OCI-M1 (cell line): ENCODE results near the gene TMEM254.
"Not testable (repeated sequence)": the region's sequence is repeated elsewhere in the genome, so short reads cannot be mapped to it uniquely, and the experiment has no call there.

Experiments used
- DNase-seq: peaks from one replicate; lab custom pipeline; 2025; lab: John Stamatoyannopoulos, UW

Gene TMEM254

DNA sequence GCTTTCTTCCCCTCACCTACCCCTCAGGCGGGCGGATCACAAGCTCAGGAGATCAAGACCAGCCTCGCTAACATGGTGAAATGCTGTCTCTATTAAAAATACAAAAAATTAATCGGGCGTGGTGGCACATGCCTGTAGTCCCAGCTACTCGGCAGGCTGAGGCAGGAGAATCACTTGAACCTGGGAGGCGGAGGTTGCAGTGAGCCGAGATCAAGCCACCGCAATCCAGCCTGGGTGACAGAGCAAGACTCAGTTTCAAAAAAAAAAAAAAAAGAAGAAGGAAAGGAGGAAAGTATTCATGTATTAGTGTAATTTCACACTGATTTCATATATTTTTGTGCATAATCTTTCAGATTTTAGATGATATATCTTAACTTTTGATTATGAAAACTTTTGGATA lies 55.2 kb downstream of the TMEM254 start:
- DNase-seq: not testable (repeated sequence)

DNA sequence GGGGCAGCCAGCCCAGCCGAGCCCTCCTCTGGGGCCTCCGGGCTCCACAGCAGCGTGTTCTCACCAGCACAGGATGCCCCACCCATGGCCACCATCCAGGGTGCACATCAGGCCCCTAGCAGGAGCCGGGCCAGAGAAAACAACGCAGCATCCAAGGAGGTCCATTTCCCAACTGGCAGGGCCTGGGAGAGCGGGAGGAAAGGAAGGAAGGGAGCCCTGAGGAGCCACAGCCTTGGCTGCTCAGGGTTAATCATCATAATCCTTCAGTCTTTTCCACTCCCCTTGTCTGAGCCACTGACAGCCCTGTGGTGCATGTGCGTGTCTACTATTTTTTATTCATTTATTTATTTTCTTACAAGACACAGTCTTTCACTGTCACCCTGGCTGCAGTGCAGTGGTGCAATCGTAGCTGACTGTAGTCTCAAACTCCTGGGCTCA lies 57.7 kb downstream of the TMEM254 start:
- no peak for DNase-seq

DNA sequence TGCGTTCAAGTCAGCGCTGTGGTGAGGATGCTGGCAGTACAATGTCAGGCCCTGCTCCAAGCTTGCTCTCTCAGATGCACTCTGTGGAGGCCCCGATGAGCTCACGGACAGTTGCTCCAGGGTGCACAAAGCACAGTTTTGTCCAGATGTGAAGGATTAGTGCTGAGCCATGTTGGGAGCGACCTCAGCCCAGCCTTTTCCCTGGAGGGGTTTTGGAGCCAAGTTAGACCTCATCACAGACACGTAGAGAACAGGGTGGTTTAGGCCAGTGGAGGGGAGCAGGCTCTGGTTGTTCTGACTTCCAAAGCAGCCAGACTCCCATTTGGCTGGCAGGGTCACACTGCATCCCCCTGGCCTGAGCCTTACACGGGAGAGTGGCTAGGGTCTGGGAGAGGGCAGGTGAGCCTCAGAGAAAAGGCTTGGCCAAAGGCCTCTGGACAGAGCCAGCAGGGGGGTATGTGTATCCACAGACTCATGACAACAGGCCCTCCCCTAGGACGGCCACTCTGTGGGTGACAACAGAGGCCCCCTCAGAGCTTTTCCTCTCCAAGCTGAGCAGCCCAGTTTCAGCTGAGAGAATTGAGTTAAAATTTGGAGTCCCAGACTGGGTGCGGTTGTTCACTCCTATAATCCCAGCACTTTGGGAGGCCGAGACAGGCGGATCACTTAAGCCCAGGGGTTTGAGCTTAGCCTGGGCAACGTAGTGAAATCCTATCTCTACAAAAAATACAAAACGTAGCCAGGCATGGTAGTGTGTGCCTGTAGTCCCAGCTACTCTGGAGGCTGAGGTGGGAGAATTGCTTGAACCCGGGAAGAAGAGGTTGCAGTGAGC lies 58.8 kb downstream of the TMEM254 start:
- DNase-seq: no peak

DNA sequence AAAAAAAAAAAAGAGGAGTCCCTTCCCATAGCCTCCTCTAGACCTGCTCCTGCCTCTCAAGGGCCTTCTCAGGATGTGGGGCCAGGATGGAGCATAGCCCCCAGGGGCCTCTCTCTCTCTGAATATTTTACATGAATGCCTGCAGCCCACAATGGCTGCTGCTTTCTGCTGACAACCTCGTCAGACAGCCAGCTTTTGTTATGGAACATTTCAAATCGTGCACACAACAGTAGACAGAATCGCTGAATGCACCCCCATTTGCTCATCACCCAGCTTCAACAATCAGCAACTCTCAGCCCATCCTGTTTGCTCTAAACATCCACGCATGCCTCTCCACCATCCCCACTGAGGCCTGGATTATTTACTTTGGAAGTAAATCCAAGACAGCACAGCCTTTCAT lies 59.5 kb downstream of the TMEM254 start:
- DNase-seq: no peak

DNA sequence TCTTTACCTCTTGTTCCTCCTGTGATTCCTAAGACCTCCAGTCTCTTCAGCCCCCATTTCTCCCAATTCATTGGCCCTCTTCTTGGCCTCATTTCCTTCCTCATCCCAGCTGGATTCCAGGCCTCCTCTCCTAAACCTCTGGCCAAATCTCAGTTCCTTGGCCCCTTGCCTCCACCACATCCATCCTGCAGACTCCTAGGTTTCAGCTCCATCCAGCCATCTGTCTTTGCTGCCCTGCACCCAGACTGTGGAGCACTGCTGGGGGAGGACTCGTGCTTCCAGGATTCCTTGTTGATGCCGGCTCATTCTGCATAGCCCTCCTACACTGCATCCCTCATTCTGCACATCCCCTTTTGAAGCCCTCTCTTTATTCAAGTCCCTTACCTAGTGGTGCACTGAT lies 60.8 kb downstream of the TMEM254 start:
- no peak for DNase-seq

DNA sequence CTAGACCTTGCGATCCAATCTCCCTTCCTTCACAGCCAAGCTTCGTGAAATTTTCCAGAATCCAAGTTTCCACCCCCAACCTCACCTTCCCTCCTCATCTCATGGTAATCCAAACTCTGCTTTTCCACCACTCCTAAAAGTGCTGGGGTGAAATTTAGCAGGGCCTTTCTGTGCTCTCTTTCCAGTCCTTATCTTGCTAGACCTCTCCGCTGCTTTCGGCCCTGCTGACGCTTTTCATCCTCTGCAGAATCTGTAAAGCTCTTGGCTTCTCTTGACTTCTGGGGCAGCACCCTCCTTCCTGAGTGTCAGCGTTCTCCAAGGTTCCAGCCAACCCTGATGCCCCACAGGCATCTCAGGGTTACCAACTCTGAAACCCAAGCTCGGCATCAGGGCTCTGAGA lies 61.8 kb downstream of the TMEM254 start:
- DNase-seq: no peak

DNA sequence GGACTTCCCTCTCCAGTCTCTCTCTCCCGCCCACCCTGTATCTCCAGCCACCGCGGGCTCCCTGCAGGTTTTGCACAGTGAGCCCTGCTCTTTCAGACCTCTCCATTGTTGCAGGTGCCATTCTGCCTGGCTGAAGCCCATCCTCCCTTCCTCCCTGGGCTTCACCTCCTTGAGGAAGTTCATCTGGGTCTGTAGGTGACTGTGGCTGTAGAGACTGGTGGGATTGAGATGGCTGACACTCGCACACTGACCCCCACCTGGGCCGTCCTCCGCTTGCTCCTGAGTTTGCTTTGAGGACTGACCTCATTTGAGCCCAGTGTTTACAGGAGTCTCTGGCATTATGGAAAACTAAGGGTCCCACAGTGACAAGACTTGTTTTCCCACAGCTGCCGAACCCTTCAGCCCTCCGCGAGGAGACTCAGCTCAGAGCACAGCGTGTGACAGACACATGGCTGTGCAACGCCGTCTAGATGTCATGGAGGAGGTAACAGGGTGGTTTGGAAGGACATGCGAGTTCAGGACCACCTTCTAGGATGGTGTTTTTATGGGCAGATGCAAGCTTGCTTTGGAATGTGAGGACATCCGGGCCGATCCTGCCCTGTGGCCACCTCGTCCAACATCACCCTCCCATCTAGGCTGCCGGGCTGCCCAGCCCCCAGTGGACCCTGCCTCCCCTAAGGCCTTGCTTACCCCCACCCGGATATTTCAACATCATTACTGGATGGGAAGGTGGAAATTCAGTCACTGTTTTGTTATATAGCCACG lies 63.4 kb downstream of the TMEM254 start:
- DNase-seq: no peak
